K562 (cell line): ENCODE data around the gene DHPS. TPM values are rescaled to one million over a fixed set of nuclear protein-coding genes. Genes with fewer than 3 reads are reported as not detected.

Source experiments
- HNRNPLL ChIP-seq: fragments of 200-400 bp; formaldehyde crosslinking; IDR thresholded peaks from 2 replicates; pipeline ENCODE4 v1.6.1; 2017; ENCODE audit warnings: low read length, low read depth, mild to moderate bottlenecking; ENCODE audit not compliant: poor library complexity, severe bottlenecking
- KDM1A ChIP-seq, 2 experiments: fragments of 450-650 bp; IDR thresholded peaks; 2 replicates each; pipeline ENCODE4 v1.6.1; 2016; ENCODE audit warnings: mild to moderate bottlenecking in 2 of 2
- MNT ChIP-seq, 2 experiments: fragments of 450-650 bp; conservative IDR thresholded peaks; 2 replicates each; pipeline ENCODE4 v1.6.1; 2017; ENCODE audit warnings: mild to moderate bottlenecking in 2 of 2, moderate library complexity in 2 of 2
- NR1H2 ChIP-seq: sonication (generic); formaldehyde crosslinking; IDR thresholded peaks from 2 replicates; pipeline ENCODE4 v1.4.0; 2020; ENCODE audit warnings: mild to moderate bottlenecking, missing genetic modification reagents
- SAP30 ChIP-seq: fragments of 200-600 bp; sonication (generic); IDR thresholded peaks from 2 replicates; pipeline ENCODE4 v1.6.1; 2012; ENCODE audit warnings: borderline replicate concordance, low read depth, mild to moderate bottlenecking, moderate library complexity, low read length, control low read depth, inconsistent platforms; ENCODE audit not compliant: insufficient read depth, poor library complexity, severe bottlenecking
- VEZF1 ChIP-seq: fragments of 200-800 bp; sonication (Bioruptor generic); IDR thresholded peaks from 2 replicates; pipeline ENCODE4 v1.6.1; 2017; ENCODE audit warnings: missing genetic modification characterization, missing compliant biosample characterization
- ZKSCAN1 ChIP-seq: fragments of 150-350 bp; IDR thresholded peaks from 2 replicates; pipeline ENCODE4 v1.6.1; 2016; ENCODE audit warnings: low read depth, low read length
- ZNF395 ChIP-seq: fragments of 200-800 bp; sonication (Bioruptor generic); IDR thresholded peaks from 2 replicates; pipeline ENCODE4 v1.6.1; 2017; ENCODE audit warnings: missing genetic modification characterization, missing compliant biosample characterization
- ZNF444 ChIP-seq: fragments of 250-450 bp; sonication (Bioruptor Pico); IDR thresholded peaks from 2 replicates; pipeline ENCODE4 v1.4.0; 2020; ENCODE audit warnings: mild to moderate bottlenecking, moderate library complexity
- ZNF507 ChIP-seq: conservative IDR thresholded peaks from 2 replicates; pipeline ENCODE4 v1.6.1; 2017; ENCODE audit warnings: missing genetic modification characterization, missing compliant biosample characterization
- polyA plus RNA-seq, 8 experiments: library from polyadenylated mRNA; depleted of rRNA in 4 of 8; stranded (reverse) in 5 of 8; unstranded in 3 of 8; fragments of >200 nt; fragmentation: Nextera tagmentation in 2 of 8; fragmentation: Illumina TruSeq in 1 of 8; extraction: Ambion mirVana in 2 of 8; extraction: Trizol in 1 of 8; gene quantifications; 2 replicates each; pipeline versions ENCODE4 v1.2.1 to v1.2.3, GENCODE V29; 2011 to 2014; ENCODE audit warnings: inconsistent platforms in 1 of 8, missing spikeins in 1 of 8
- total RNA-seq, 7 experiments: library from RNA; depleted of rRNA in 6 of 7; stranded (reverse); fragments of >200 nt in 6 of 7; fragmentation: Illumina TruSeq in 2 of 7; extraction: Trizol in 2 of 7; gene quantifications; 2 replicates each; pipeline versions ENCODE4 v1.2.1 to v1.2.3, GENCODE V29; 2011 to 2021; ENCODE audit warnings: low replicate concordance in 1 of 7
- TF ChIP-seq, protein P1 (sequence below): fragments of 250-450 bp; sonication (Bioruptor Pico); IDR thresholded peaks from 2 replicates; pipeline ENCODE4 v1.8.0; 2022; ENCODE audit warnings: inconsistent platforms, mild to moderate bottlenecking, moderate library complexity, borderline replicate concordance
- TF ChIP-seq, protein P2 (sequence below): conservative IDR thresholded peaks from 2 replicates; pipeline ENCODE4 v1.6.1; 2011; ENCODE audit warnings: low read depth, mild to moderate bottlenecking, low read length; ENCODE audit not compliant: control insufficient read depth
- TF ChIP-seq, protein P3 (sequence below): fragments of 450-650 bp; IDR thresholded peaks from 2 replicates; pipeline ENCODE4 v1.7.1; 2018; ENCODE audit warnings: mild to moderate bottlenecking, low read depth; ENCODE audit not compliant: partially characterized antibody

Gene DHPS
- total and polyA plus RNA-seq, 9 of the 15 experiments (the other 6 are each of a cell fraction or from before 2014, with no cell fraction given) = 47.1 to 110 (median 79.9) TPM

GRCh38 chr19:12723641-12724426 lies 42.2 kb upstream of the DHPS start, which contains the start of gene TNPO2 (continued):
- TF ChIP-seq MNT (conservative IDR thresholded peaks at IDR 0.05) (peak; percentile 97 to 98), SAP30 (peak; percentile 96), ZNF507 (tag) (no peak), NR1H2 (CRISPR knock-in tag) (peak; percentile 7), ZKSCAN1 (peak; percentile 77; the same call in 1 of the 2 replicates), VEZF1 (CRISPR knock-in tag) (peak; percentile 66), ZNF444 (CRISPR knock-in tag) (peak; percentile 67; the same call in 1 of the 2 replicates), HNRNPLL (peak; percentile 61), KDM1A (IDR thresholded peaks at IDR 0.05) (peak in 1 of 2 experiments; percentile 64; a peak in 1 of 4 replicates), ZNF395 (CRISPR knock-in tag) (peak; percentile 81; the same call in 1 of the 2 replicates)
- TF ChIP-seq, protein P1, sequence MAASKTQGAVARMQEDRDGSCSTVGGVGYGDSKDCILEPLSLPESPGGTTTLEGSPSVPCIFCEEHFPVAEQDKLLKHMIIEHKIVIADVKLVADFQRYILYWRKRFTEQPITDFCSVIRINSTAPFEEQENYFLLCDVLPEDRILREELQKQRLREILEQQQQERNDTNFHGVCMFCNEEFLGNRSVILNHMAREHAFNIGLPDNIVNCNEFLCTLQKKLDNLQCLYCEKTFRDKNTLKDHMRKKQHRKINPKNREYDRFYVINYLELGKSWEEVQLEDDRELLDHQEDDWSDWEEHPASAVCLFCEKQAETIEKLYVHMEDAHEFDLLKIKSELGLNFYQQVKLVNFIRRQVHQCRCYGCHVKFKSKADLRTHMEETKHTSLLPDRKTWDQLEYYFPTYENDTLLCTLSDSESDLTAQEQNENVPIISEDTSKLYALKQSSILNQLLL (CRISPR knock-in tag) = no peak
- TF ChIP-seq, protein P2, sequence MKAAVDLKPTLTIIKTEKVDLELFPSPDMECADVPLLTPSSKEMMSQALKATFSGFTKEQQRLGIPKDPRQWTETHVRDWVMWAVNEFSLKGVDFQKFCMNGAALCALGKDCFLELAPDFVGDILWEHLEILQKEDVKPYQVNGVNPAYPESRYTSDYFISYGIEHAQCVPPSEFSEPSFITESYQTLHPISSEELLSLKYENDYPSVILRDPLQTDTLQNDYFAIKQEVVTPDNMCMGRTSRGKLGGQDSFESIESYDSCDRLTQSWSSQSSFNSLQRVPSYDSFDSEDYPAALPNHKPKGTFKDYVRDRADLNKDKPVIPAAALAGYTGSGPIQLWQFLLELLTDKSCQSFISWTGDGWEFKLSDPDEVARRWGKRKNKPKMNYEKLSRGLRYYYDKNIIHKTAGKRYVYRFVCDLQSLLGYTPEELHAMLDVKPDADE = peak; percentile 94
- TF ChIP-seq, protein P3, sequence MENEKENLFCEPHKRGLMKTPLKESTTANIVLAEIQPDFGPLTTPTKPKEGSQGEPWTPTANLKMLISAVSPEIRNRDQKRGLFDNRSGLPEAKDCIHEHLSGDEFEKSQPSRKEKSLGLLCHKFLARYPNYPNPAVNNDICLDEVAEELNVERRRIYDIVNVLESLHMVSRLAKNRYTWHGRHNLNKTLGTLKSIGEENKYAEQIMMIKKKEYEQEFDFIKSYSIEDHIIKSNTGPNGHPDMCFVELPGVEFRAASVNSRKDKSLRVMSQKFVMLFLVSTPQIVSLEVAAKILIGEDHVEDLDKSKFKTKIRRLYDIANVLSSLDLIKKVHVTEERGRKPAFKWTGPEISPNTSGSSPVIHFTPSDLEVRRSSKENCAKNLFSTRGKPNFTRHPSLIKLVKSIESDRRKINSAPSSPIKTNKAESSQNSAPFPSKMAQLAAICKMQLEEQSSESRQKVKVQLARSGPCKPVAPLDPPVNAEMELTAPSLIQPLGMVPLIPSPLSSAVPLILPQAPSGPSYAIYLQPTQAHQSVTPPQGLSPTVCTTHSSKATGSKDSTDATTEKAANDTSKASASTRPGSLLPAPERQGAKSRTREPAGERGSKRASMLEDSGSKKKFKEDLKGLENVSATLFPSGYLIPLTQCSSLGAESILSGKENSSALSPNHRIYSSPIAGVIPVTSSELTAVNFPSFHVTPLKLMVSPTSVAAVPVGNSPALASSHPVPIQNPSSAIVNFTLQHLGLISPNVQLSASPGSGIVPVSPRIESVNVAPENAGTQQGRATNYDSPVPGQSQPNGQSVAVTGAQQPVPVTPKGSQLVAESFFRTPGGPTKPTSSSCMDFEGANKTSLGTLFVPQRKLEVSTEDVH = peak; percentile 25
